NB4 (cell line): ENCODE measurements around the gene PITPNM3.

Experiments used
- MYC ChIP-seq: IDR thresholded peaks from 2 replicates; pipeline ENCODE4 v1.6.1; 2011; ENCODE audit warnings: low read depth, low read length
- POLR2A ChIP-seq: IDR thresholded peaks from 2 replicates; pipeline ENCODE4 v1.6.1; 2011; ENCODE audit warnings: mild to moderate bottlenecking; ENCODE audit not compliant: insufficient read length; ENCODE audit errors: extremely low read depth
- TF ChIP-seq, protein P1 (sequence below): IDR thresholded peaks from one replicate; pipeline ENCODE4 v1.5.1; 2012; ENCODE audit warnings: low read depth, low read length

DNA sequence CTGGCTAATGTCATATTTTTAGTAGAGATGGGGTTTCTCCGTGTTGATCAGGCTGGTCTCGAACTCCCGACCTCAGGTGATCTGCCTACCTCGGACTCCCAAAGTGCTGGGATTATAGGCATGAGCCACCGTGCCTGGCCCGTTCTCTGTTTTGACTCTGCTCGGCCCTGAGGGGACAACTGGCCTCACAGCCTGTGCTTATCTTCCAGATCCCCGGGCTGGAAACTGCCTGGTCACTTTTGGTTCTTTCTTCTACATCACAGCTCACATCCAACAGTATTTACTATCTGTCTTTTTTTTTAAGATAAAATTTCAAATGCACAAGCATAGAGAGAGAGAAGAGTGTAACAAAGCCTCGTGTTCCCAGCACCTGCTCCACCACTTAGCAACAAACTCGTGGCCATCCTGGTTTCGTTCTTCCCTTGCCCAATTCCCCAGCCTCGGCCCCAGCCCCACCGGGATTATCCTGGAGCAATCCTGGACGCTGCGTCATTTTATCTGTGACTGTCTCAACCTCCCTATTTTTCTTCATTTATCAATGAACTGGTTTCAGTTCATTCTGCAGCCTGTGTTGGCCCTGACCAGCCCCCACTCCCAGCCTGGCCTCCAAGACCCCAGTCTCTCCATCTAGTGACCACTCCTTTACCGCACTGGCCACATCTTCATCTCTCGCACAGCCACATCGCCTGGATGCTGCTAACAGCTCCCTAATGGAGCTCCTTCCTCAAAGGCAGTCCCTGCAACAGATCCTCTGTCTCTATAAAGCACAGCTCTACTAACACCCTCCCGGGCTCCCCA lies 91.0 kb downstream of the PITPNM3 start:
- TF ChIP-seq, protein P1, sequence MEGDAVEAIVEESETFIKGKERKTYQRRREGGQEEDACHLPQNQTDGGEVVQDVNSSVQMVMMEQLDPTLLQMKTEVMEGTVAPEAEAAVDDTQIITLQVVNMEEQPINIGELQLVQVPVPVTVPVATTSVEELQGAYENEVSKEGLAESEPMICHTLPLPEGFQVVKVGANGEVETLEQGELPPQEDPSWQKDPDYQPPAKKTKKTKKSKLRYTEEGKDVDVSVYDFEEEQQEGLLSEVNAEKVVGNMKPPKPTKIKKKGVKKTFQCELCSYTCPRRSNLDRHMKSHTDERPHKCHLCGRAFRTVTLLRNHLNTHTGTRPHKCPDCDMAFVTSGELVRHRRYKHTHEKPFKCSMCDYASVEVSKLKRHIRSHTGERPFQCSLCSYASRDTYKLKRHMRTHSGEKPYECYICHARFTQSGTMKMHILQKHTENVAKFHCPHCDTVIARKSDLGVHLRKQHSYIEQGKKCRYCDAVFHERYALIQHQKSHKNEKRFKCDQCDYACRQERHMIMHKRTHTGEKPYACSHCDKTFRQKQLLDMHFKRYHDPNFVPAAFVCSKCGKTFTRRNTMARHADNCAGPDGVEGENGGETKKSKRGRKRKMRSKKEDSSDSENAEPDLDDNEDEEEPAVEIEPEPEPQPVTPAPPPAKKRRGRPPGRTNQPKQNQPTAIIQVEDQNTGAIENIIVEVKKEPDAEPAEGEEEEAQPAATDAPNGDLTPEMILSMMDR = no peak
- TF ChIP-seq MYC = no peak
- TF ChIP-seq POLR2A = no peak
